ENCODE data around the gene PKNOX1.

DNA sequence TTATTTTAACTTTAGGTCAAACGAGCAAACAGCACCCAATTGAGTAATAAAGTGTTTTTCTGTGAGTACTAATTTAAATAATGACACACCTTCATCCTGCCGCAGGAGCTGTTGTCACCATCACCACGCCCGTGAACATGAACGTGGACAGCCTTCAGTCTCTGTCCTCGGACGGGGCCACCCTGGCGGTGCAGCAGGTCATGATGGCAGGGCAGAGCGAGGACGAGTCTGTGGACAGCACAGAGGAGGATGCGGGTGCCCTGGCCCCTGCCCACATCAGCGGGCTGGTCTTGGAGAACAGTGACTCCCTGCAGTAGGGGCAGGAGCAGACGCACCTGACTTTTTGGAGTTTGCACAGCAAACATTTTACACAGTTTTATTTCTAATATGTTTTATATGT, 55.4 kb downstream of the PKNOX1 start:
- TF ChIP-seq, protein P1, sequence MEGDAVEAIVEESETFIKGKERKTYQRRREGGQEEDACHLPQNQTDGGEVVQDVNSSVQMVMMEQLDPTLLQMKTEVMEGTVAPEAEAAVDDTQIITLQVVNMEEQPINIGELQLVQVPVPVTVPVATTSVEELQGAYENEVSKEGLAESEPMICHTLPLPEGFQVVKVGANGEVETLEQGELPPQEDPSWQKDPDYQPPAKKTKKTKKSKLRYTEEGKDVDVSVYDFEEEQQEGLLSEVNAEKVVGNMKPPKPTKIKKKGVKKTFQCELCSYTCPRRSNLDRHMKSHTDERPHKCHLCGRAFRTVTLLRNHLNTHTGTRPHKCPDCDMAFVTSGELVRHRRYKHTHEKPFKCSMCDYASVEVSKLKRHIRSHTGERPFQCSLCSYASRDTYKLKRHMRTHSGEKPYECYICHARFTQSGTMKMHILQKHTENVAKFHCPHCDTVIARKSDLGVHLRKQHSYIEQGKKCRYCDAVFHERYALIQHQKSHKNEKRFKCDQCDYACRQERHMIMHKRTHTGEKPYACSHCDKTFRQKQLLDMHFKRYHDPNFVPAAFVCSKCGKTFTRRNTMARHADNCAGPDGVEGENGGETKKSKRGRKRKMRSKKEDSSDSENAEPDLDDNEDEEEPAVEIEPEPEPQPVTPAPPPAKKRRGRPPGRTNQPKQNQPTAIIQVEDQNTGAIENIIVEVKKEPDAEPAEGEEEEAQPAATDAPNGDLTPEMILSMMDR (IDR thresholded peaks at IDR 0.05): no peak
- no peak for TF ChIP-seq POLR2A (IDR thresholded peaks at IDR 0.05)

Measured in Peyer's patch (tissue), 4 donors.